Posterior vena cava (tissue), 2 donors: Measurements from ENCODE around the gene ATG16L1. TPM values are rescaled to one million over a fixed set of nuclear protein-coding genes. Genes with fewer than 3 reads are reported as not detected.
"Not testable (repeated sequence)": the region's sequence is repeated elsewhere in the genome, so short reads cannot be mapped to it uniquely, and the experiment has no call there.

Experiments used
- DNase-seq: peaks from one replicate; pipeline ENCODE4 v3.0.0-alpha.2; 2020; ENCODE audit warnings: low spot score
- intact Hi-C, 2 donors: fragments of 100-400 bp; cut with DNase I; formaldehyde crosslinking; loops; one replicate each; pipeline versions ENCODE4 v1.14.1 to v1.14.2; 2022 to 2023
- total RNA-seq, 2 donors: library from RNA; stranded (reverse); fragmentation: NEBNext Ultra II Directional; extraction: Animal tissue kit (Norgen Biotek cat#: 25700); gene quantifications; one replicate each; pipeline ENCODE4 v1.2.1, GENCODE V29; 2021
- donor health status: DM: yes; HTN: yes; CAD: no.
- donor health status: DM: yes; HTN: yes; CAD: no.

Gene ATG16L1
- total RNA-seq, 2 donors from 2014 or later = 19.9 to 22.8 TPM

- DNase-seq = no peak
- intact Hi-C loops = no loop called here
These were observed 62.9 kb downstream of the ATG16L1 start for GRCh38 chr2:233314180-233314925.

GRCh38 chr2:233317196-233317943 lies 65.9 kb downstream of the ATG16L1 start:
- intact Hi-C loops = no loop called here

GRCh38 chr2:233319256-233319655 lies 67.8 kb downstream of the ATG16L1 start:
- DNase-seq = no peak
- intact Hi-C loops = no loop called here

More at GRCh38 chr2:233317196-233317943, 65.9 kb downstream of the ATG16L1 start:
- no peak for DNase-seq

- intact Hi-C loops = no loop called here
- no peak for DNase-seq
These were observed 69.0 kb downstream of the ATG16L1 start for GRCh38 chr2:233320470-233320869.

- DNase-seq = no peak
- intact Hi-C loops = no loop called here
These were observed 69.7 kb downstream of the ATG16L1 start for GRCh38 chr2:233321166-233321565.

GRCh38 chr2:233323851-233324250 lies 72.4 kb downstream of the ATG16L1 start:
- DNase-seq = no peak
- intact Hi-C loops = no loop called here

GRCh38 chr2:233325256-233325655 lies 73.8 kb downstream of the ATG16L1 start:
- intact Hi-C loops = no loop called here
- DNase-seq = no peak

- intact Hi-C loops = no loop called here
- DNase-seq = no peak
These were observed 74.3 kb downstream of the ATG16L1 start for GRCh38 chr2:233325814-233326213.

- intact Hi-C loops = no loop called here
- no peak for DNase-seq
These were observed 75.0 kb downstream of the ATG16L1 start for GRCh38 chr2:233326500-233326899.

- DNase-seq = no peak
- intact Hi-C loops = no loop called here
These were observed 77.4 kb downstream of the ATG16L1 start for GRCh38 chr2:233328922-233329321.

- intact Hi-C loops = no loop called here
- no peak for DNase-seq
These were observed 78.1 kb downstream of the ATG16L1 start for GRCh38 chr2:233329489-233330135.

- DNase-seq = peak; percentile 89
- intact Hi-C loops = no loop called here
These were observed 80.1 kb downstream of the ATG16L1 start for GRCh38 chr2:233331536-233331935.

- DNase-seq = peak; percentile 55
- intact Hi-C loops = no loop called here
These were observed 80.7 kb downstream of the ATG16L1 start for GRCh38 chr2:233332125-233332524.

GRCh38 chr2:233334915-233335314 lies 83.4 kb downstream of the ATG16L1 start:
- DNase-seq = no peak
- intact Hi-C loops = no loop called here

GRCh38 chr2:233336091-233336490 lies 84.6 kb downstream of the ATG16L1 start:
- peak; percentile 52 for DNase-seq
- intact Hi-C loops = not testable (repeated sequence)

GRCh38 chr2:233336541-233336940 lies 85.1 kb downstream of the ATG16L1 start:
- DNase-seq = no peak
- intact Hi-C loops = no loop called here

GRCh38 chr2:233338046-233338445 lies 86.6 kb downstream of the ATG16L1 start:
- DNase-seq = no peak
- intact Hi-C loops = no loop called here

GRCh38 chr2:233338812-233339368 lies 87.4 kb downstream of the ATG16L1 start:
- DNase-seq = no peak
- intact Hi-C loops = no loop called here

GRCh38 chr2:233339427-233339826 lies 88.0 kb downstream of the ATG16L1 start:
- intact Hi-C loops = no loop called here
- DNase-seq = no peak

GRCh38 chr2:233341296-233341695 lies 89.8 kb downstream of the ATG16L1 start:
- intact Hi-C loops = no loop called here
- DNase-seq = no peak
